Measurements from ENCODE around the gene PTGES3.

The PTGES3 gene

DNA sequence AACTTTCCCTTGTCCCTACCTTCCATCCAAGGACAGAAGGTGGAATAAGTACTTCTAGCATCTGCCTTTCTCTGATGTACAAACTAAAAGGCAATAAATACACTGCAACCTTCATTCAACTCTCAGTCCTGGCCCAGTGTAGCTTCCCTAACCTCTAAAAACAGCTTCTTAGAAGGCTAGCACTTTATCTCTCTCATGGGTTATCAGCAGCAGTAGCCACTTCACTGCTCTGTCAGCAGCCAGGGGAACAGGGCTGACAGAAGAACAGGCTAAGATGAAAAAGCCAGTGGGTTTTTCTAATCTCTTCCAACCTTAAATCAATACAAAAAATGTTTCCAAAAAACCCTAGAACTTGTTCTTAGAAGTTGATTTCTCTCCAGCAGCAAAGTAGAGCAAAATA lies 71.2 kb downstream of the PTGES3 start:
- Histone ChIP-seq H3K4me3 (ENCODE audit: low read depth, low read length) (no peak overlapping the region), H3K36me3 (replicated peaks) (peaks cover 73% of the 10 kb centered on the region)
- in situ Hi-C loops (cut with HindIII; ENCODE audit: low pct_ligation_motif_present, low sequenced_read_pairs): loop anchor here (25.0 kb wide), 1 partner anchor 105 kb away; the partner anchor contains the start of gene RBMS2

DNA sequence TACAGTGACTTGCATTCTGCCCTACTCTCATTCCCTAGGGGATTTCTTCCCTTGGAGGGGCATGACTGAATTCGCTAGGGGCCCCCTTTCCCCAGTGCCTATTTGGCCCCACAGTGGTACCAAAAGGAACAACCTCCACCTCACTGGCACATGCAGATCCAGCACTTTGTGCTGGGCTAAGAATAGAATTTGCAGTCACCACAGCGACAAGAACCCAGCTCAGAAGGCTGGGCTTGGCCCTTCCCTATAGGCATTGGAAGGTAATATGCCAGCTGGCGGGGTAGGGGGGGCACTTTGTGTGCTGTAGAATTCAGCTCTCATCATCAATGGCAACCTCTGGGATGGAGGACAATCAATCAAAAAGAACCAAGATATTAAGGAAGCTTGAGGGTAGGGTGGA lies 71.8 kb downstream of the PTGES3 start:
- in situ Hi-C loops (cut with HindIII; ENCODE audit: low pct_ligation_motif_present, low sequenced_read_pairs): loop anchor here (25.0 kb wide), 1 partner anchor 104 kb away; the partner anchor contains the start of gene RBMS2
- Histone ChIP-seq H3K27ac (no peak overlapping the region), H3K36me3 (replicated peaks) (peaks cover 80% of the 10 kb centered on the region), H3K27me3 (replicated peaks) (no peaks in the 10 kb centered on the region), H3K4me3 (ENCODE audit: low read depth, low read length) (no peak overlapping the region)
- TF ChIP-seq, protein P1, sequence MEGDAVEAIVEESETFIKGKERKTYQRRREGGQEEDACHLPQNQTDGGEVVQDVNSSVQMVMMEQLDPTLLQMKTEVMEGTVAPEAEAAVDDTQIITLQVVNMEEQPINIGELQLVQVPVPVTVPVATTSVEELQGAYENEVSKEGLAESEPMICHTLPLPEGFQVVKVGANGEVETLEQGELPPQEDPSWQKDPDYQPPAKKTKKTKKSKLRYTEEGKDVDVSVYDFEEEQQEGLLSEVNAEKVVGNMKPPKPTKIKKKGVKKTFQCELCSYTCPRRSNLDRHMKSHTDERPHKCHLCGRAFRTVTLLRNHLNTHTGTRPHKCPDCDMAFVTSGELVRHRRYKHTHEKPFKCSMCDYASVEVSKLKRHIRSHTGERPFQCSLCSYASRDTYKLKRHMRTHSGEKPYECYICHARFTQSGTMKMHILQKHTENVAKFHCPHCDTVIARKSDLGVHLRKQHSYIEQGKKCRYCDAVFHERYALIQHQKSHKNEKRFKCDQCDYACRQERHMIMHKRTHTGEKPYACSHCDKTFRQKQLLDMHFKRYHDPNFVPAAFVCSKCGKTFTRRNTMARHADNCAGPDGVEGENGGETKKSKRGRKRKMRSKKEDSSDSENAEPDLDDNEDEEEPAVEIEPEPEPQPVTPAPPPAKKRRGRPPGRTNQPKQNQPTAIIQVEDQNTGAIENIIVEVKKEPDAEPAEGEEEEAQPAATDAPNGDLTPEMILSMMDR (IDR thresholded peaks at IDR 0.05; ENCODE audit: low read depth, low read length, missing control alignments): no peak
- no peak for DNase-seq

More for the DNA sequence above, 71.2 kb downstream of the PTGES3 start:
- Histone ChIP-seq H3K27ac (no peak overlapping the region), H3K27me3 (replicated peaks) (no peaks in the 10 kb centered on the region)
- TF ChIP-seq, protein P1 (IDR thresholded peaks at IDR 0.05; ENCODE audit: low read depth, low read length, missing control alignments): no peak
- no peak for DNase-seq

DNA sequence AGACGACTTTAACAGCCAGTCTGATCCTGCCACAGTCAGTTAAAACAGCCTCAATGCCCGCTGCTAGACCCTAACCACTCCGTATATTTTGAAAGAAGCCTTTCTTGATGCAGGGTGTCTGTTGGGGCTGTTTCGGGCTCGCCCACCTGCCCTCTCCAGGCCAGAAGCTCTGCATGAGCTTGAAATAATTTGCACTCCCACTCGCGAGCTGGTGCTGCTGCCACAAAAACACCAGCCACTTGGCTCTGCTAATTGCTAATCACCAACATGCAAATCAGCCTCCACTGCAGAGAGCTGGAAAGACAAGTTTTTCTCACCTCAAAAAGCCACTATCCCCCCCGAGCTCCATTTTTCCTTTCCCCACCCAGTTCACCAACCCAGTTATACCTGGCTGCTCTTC lies 73.5 kb downstream of the PTGES3 start:
- Histone ChIP-seq H3K27me3 (replicated peaks) (no peaks in the 10 kb centered on the region), H3K27ac (no peak overlapping the region), H3K4me3 (ENCODE audit: low read depth, low read length) (no peak overlapping the region), H3K36me3 (replicated peaks) (peaks cover 86% of the 10 kb centered on the region)
- TF ChIP-seq, protein P1 (IDR thresholded peaks at IDR 0.05; ENCODE audit: low read depth, low read length, missing control alignments): no peak
- no peak for DNase-seq
- in situ Hi-C loops (cut with HindIII; ENCODE audit: low pct_ligation_motif_present, low sequenced_read_pairs): loop anchor here (25.0 kb wide), 1 partner anchor 102 kb away; the partner anchor contains the start of gene RBMS2

Measured in brain microvascular endothelial cell (primary cell).